HG02610 (cell line): Measurements from ENCODE around the gene PLA2G4A.
"Not testable (repeated sequence)": the region's sequence is repeated elsewhere in the genome, so short reads cannot be mapped to it uniquely, and the experiment has no call there.

Experiments used
- ATAC-seq: cut with Tn5 transposase; IDR thresholded peaks from one replicate; pipeline ENCODE4 v1.9.1; 2021; ENCODE audit warnings: mild to moderate bottlenecking, moderate library complexity; ENCODE audit not compliant: unreplicated experiment

Gene PLA2G4A

GRCh38 chr1:186917106-186917786 is 88.5 kb downstream of the PLA2G4A start:
- not testable (repeated sequence) for ATAC-seq

GRCh38 chr1:186921386-186921785 is 92.6 kb downstream of the PLA2G4A start:
- not testable (repeated sequence) for ATAC-seq

- ATAC-seq: not testable (repeated sequence)
Observed at GRCh38 chr1:186922814-186923213, 94.1 kb downstream of the PLA2G4A start.

DNA sequence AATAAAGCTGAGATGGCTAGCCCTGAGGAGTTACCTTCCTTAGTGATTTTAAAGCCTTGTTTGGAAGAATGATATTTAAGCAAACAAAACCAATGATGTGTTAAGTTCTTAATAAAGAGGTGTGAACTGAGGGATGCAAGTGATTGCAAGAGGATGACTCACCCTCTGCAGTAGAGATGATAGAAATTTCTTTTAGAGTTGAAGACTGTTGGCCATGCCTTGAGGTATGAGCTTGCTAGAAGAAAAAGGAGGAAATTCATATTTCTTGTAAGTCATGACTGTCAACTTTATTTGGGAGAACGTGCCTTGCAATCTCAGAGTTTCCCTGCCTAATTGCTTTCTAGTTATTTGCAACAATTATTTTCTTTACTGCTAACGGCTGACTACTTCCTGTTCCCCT is 94.7 kb downstream of the PLA2G4A start:
- ATAC-seq: no peak

GRCh38 chr1:186925881-186926669 is 97.3 kb downstream of the PLA2G4A start:
- no peak for ATAC-seq

- no peak for ATAC-seq
Observed at GRCh38 chr1:186927884-186928283, 99.1 kb downstream of the PLA2G4A start.

- ATAC-seq: no peak
Observed at GRCh38 chr1:186930238-186930637, 101.5 kb downstream of the PLA2G4A start.

- ATAC-seq: no peak
Observed at GRCh38 chr1:186937016-186937670, 108.4 kb downstream of the PLA2G4A start.

- ATAC-seq: no peak
Observed at GRCh38 chr1:186943891-186944686, 115.3 kb downstream of the PLA2G4A start.

DNA sequence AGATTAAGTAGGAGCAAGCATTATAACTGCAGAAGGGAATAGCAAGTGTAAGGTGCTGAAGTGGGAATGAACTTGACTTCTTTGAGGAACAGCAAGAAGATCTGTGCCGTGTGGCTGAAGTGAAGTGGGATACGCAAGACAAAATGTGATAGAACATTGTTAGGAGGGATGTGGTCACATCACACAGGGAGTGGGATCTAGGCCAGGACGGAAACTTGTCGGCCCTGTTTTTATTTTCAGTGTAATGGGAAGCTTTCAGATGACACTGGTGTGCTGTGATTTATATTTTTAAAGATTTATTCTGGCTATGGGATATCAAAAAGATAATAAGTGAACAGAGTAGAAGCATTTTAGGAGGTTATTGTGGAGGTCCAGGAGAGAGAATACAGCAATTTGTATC is 116.4 kb downstream of the PLA2G4A start:
- ATAC-seq: no peak

DNA sequence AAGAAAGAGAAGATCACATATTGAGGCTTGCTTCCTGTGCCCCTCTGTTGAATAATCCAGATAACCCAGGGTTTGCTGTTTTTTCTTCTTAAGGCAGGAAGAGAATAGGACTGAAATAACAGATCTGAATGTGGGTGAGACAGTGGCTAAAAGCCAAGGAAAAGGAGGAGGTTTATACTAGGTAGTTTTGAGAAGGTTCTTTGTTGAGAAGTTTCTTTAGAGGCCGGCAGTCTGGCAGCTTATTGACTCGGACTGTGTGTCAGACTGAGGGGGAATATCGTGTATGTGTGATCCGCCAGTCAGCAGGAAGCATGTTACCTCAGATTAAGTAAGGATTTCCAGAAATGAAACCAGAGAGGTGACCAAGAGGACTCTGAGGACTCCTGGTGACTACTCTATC is 119.8 kb downstream of the PLA2G4A start:
- no peak for ATAC-seq

GRCh38 chr1:186949173-186949572 is 120.4 kb downstream of the PLA2G4A start:
- no peak for ATAC-seq

GRCh38 chr1:186950547-186950946 is 121.8 kb downstream of the PLA2G4A start:
- ATAC-seq: no peak

DNA sequence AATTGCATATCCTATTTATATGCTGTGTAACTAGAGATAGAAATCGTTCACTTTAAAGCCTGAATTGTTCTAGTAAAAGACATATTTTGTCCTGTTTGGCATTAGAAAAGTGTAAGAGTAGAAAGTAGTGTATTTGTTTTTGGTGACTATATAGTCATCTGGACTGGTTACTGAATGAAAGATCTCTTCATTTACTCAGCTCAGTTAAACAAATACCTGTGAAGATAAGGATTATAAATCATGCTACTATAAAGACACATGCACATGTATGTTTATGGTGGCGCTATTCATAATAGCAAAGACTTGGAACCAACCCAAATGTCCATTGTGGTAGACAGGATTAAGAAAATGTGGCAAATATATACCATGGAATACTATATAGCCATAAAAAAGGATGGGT is 125.1 kb downstream of the PLA2G4A start:
- ATAC-seq: no peak

DNA sequence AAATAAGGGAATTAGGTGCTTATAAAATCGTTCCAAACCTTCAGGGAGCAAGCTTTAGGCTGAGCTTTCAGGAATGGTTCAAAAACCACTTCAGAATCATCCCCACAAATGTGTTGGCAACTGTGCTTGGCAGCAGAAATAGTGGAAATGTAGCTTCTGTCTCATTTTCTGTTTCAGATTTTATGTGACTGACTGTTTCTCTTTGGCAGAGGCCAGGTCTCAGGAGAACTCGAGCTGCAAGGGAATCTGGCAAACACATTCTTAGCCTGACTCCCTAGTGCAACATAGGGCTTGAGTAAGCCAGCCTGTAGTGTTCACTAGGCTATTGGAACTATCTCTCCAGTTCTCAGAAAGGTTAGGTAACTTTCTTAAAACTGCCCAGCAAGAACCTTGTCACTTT is 128.6 kb downstream of the PLA2G4A start:
- ATAC-seq: no peak

GRCh38 chr1:186958520-186958919 is 129.8 kb downstream of the PLA2G4A start:
- no peak for ATAC-seq

- ATAC-seq: no peak
Observed at GRCh38 chr1:186960861-186961260, 132.1 kb downstream of the PLA2G4A start.

DNA sequence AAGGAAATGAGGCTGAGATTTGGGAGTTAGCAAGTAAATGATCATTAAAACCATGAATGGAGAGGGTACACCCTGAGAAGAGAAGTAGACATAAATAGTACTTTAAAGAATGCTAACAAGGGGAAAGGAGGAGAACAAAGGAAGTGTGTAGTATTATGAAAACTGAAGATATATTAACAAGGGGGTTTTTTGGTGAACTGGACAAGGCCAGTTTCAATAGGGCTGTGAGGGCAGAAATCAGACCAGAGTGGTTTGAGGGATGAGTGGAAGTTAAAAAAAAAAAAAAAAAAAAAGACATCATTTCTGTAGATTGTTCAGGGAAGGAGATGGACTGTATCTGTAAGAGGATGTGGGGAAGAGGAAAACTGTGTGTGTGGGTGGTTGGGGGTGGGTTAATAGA is 137.1 kb downstream of the PLA2G4A start:
- no peak for ATAC-seq

- ATAC-seq: no peak
Observed at GRCh38 chr1:186966456-186966855, 137.7 kb downstream of the PLA2G4A start.

DNA sequence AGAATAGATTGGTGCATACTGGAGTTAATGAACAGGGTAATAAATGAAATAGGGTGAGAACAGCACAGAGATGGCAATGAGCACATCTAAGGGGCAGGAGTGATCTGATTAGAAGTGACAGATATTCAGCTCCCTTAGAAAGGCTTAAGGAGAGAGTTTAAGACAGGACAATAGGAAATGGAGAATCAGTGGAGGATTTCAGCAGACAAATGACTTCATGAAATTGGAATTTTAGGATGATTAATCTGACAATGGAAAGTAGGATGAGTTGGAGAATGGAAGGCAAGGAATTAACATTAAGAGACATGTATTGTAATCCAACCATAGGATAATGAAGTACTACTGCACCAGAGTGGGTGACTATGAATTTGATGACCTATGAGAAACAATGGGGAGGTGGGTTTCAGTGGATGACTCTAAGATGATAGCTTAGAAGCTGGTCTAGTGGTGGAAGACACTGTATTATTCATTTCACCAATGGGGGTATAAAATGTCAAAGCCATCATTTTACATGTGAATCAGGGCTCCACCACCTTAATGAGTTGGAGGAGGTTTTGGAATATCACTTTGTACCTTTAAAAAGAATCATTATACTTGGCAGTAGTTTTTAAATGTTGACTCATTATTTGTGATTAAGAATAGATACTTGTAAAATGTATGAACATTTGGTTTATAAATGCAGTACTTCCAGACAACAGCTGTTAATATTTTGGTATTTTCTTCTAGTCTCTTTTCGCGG is 139.1 kb downstream of the PLA2G4A start:
- ATAC-seq: no peak
